Transverse colon (tissue), 3 donors: Measurements from ENCODE around the gene BMERB1.

Experiments
- CTCF ChIP-seq, 5 experiments: fragments of 200-600 bp in 3 of 5; fragments of 450-650 bp in 2 of 5; sonication (generic) in 3 of 5; IDR thresholded peaks; 1 replicate in 2 of 5; 2 replicates in 3 of 5; pipeline ENCODE4 v1.5.1; 2016 to 2017; ENCODE audit warnings: antibody characterized with exemption in 5 of 5, inconsistent platforms in 3 of 5, mild to moderate bottlenecking in 2 of 5, moderate library complexity in 1 of 5
- EP300 ChIP-seq: sonication (generic); formaldehyde crosslinking; IDR thresholded peaks from one replicate; pipeline ENCODE4 v1.6.1; 2017; ENCODE audit warnings: antibody characterized with exemption, low read depth
- POLR2A ChIP-seq: fragments of 450-650 bp; IDR thresholded peaks from one replicate; pipeline ENCODE4 v1.6.1; 2016; ENCODE audit warnings: antibody characterized with exemption, mild to moderate bottlenecking, moderate library complexity

DNA sequence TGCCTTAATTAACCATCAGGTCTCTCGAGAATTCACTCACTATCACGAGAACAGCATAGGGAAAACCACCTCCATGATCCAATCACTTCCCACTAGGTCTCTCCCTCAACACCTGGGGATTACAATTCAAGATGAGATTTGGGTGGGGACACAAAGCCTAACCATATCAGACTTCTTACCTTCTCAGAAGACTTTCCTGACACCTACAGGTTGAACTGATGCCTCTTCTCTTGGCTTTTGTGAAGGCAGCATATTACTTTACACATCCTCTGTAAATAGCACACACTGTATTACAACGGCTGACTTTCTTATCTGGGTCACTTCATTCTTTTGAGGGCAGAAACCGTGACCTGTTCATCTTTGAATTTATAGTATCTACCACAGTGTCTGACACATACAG is 23.6 kb downstream of the BMERB1 start:
- TF ChIP-seq CTCF (IDR thresholded peaks at IDR 0.05): no peak
- TF ChIP-seq EP300: no peak
- TF ChIP-seq POLR2A: no peak
